ENCODE measurements around the gene HOXD4.

Gene HOXD4

DNA sequence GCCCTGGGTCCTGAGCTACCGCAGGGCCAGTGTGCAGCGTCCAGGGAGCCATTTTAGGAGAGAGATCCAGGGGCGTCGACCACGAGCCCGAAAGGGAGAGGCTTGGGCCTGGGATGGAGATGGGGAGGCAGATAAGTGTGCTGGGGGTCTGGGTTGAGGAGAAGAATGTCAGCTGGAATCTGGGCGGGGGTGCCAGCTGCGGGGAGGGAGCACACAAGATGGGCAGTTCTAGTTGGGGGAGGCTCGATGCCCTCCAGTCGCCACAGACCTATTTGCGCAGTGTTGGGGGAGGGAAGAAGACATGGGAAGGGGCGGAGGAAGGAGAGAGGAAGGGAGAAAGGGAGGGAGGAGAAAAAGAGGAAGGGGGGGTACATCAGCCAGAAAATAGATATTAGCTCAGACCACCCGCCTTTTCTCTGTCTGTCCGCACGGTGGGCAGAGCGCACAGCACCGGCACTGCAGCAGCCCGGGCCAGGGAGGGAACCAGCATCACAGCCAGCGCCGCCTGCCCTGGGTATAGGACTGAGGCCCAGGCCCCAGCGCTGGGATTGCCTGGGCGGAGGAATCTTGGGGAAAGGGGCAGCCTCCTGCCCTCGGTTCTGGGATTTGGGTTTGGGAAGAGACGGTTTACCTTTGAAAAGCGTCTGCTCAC is 46.1 kb upstream of the HOXD4 start (continued):
- TF ChIP-seq ZNF518A (tag by site-specific recombination; conservative IDR thresholded peaks at IDR 0.05; ENCODE audit: low read depth) (no peak), TCF7L2 (IDR thresholded peaks at IDR 0.05; ENCODE audit: borderline replicate concordance, low read depth, low read length) (no peak), SCRT2 (tag by site-specific recombination; IDR thresholded peaks at IDR 0.05) (no peak), ZSCAN23 (tag by site-specific recombination; IDR thresholded peaks at IDR 0.05) (no peak), KLF1 (tag by site-specific recombination; IDR thresholded peaks at IDR 0.05) (peak; percentile 67), ZNF544 (tag by site-specific recombination; IDR thresholded peaks at IDR 0.05) (no peak), FEZF1 (tag by site-specific recombination; IDR thresholded peaks at IDR 0.05) (peak; percentile 53), ZNF354C (tag by site-specific recombination; IDR thresholded peaks at IDR 0.05; ENCODE audit: borderline replicate concordance, low read depth) (no peak), REPIN1 (tag by site-specific recombination; IDR thresholded peaks at IDR 0.05; ENCODE audit: low read depth) (no peak), ZNF202 (tag by site-specific recombination; IDR thresholded peaks at IDR 0.05; ENCODE audit: borderline replicate concordance) (no peak), ZNF624 (tag by site-specific recombination; IDR thresholded peaks at IDR 0.05) (no peak), PRDM1 (tag by site-specific recombination; IDR thresholded peaks at IDR 0.05) (peak; percentile 76), ZNF473 (tag by site-specific recombination; IDR thresholded peaks at IDR 0.05) (no peak), ZNF510 (tag by site-specific recombination; IDR thresholded peaks at IDR 0.05; ENCODE audit: insufficient replicate concordance) (no peak), SP3 (tag by site-specific recombination; IDR thresholded peaks at IDR 0.05) (peak; percentile 89), ZNF391 (tag by site-specific recombination; IDR thresholded peaks at IDR 0.05; ENCODE audit: borderline replicate concordance, low read depth) (no peak), ZNF600 (tag by site-specific recombination; IDR thresholded peaks at IDR 0.05) (no peak), ZNF155 (tag by site-specific recombination; IDR thresholded peaks at IDR 0.05) (no peak), ZNF121 (tag by site-specific recombination; IDR thresholded peaks at IDR 0.05) (no peak), MZF1 (tag by site-specific recombination; IDR thresholded peaks at IDR 0.05; ENCODE audit: borderline replicate concordance) (no peak), ZNF416 (tag by site-specific recombination; IDR thresholded peaks at IDR 0.05) (no peak), KLF7 (tag by site-specific recombination; IDR thresholded peaks at IDR 0.05; ENCODE audit: borderline replicate concordance) (peak; percentile 67; the same call in 1 of the 2 replicates), ZNF239 (tag by site-specific recombination; IDR thresholded peaks at IDR 0.05) (no peak)
- TF ChIP-seq, protein P1, sequence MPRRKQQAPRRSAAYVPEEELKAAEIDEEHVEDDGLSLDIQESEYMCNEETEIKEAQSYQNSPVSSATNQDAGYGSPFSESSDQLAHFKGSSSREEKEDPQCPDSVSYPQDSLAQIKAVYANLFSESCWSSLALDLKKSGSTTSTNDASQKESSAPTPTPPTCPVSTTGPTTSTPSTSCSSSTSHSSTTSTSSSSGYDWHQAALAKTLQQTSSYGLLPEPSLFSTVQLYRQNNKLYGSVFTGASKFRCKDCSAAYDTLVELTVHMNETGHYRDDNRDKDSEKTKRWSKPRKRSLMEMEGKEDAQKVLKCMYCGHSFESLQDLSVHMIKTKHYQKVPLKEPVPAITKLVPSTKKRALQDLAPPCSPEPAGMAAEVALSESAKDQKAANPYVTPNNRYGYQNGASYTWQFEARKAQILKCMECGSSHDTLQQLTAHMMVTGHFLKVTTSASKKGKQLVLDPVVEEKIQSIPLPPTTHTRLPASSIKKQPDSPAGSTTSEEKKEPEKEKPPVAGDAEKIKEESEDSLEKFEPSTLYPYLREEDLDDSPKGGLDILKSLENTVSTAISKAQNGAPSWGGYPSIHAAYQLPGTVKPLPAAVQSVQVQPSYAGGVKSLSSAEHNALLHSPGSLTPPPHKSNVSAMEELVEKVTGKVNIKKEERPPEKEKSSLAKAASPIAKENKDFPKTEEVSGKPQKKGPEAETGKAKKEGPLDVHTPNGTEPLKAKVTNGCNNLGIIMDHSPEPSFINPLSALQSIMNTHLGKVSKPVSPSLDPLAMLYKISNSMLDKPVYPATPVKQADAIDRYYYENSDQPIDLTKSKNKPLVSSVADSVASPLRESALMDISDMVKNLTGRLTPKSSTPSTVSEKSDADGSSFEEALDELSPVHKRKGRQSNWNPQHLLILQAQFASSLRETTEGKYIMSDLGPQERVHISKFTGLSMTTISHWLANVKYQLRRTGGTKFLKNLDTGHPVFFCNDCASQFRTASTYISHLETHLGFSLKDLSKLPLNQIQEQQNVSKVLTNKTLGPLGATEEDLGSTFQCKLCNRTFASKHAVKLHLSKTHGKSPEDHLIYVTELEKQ (tag by site-specific recombination; IDR thresholded peaks at IDR 0.05; ENCODE audit: borderline replicate concordance): no peak; the same call in 1 of the 2 replicates
- TF ChIP-seq, protein P2, sequence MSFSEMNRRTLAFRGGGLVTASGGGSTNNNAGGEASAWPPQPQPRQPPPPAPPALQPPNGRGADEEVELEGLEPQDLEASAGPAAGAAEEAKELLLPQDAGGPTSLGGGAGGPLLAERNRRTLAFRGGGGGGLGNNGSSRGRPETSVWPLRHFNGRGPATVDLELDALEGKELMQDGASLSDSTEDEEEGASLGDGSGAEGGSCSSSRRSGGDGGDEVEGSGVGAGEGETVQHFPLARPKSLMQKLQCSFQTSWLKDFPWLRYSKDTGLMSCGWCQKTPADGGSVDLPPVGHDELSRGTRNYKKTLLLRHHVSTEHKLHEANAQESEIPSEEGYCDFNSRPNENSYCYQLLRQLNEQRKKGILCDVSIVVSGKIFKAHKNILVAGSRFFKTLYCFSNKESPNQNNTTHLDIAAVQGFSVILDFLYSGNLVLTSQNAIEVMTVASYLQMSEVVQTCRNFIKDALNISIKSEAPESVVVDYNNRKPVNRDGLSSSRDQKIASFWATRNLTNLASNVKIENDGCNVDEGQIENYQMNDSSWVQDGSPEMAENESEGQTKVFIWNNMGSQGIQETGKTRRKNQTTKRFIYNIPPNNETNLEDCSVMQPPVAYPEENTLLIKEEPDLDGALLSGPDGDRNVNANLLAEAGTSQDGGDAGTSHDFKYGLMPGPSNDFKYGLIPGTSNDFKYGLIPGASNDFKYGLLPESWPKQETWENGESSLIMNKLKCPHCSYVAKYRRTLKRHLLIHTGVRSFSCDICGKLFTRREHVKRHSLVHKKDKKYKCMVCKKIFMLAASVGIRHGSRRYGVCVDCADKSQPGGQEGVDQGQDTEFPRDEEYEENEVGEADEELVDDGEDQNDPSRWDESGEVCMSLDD (tag by site-specific recombination; IDR thresholded peaks at IDR 0.05): peak; percentile 77
- TF ChIP-seq, protein P3, sequence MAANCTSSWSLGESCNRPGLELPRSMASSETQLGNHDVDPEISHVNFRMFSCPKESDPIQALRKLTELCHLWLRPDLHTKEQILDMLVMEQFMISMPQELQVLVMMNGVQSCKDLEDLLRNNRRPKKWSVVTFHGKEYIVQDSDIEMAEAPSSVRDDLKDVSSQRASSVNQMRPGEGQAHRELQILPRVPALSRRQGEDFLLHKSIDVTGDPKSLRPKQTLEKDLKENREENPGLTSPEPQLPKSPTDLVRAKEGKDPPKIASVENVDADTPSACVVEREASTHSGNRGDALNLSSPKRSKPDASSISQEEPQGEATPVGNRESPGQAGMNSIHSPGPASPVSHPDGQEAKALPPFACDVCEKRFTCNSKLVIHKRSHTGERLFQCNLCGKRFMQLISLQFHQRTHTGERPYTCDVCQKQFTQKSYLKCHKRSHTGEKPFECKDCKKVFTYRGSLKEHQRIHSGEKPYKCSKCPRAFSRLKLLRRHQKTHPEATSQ (tag by site-specific recombination; IDR thresholded peaks at IDR 0.05): no peak
